Fibroblast of lung (primary cell): Measurements from ENCODE around the gene OR11A1. TPM values are rescaled to one million over a fixed set of nuclear protein-coding genes. Genes with fewer than 3 reads are reported as not detected.

ENCODE experiments used
- DNase-seq, 2 donors: peaks; one replicate each; pipeline versions ENCODE4 v3.0.0 to v3.0.0-alpha.2; 2010; ENCODE audit warnings: low read depth in 2 of 2
- H2AFZ ChIP-seq: 2 replicates; pipeline ENCODE4 v1.5.1; 2012; ENCODE audit warnings: low read length, control low read depth, inconsistent platforms
- H3K27ac ChIP-seq: 2 replicates; pipeline ENCODE4 v1.5.1; 2011; ENCODE audit warnings: low read length, control low read depth; ENCODE audit not compliant: insufficient read depth
- H3K27me3 ChIP-seq: 2 replicates; pipeline ENCODE4 v1.5.1; 2011; ENCODE audit warnings: mild to moderate bottlenecking, low read length; ENCODE audit not compliant: control insufficient read depth, insufficient read depth
- H3K36me3 ChIP-seq: 2 replicates; pipeline ENCODE4 v1.5.1; 2011; ENCODE audit warnings: low read length; ENCODE audit not compliant: control insufficient read depth, insufficient read depth
- H3K4me1 ChIP-seq: 2 replicates; pipeline ENCODE4 v1.5.1; 2011; ENCODE audit warnings: low read length; ENCODE audit not compliant: control insufficient read depth, insufficient read depth; ENCODE audit errors: extremely low read depth
- H3K4me2 ChIP-seq: 2 replicates; pipeline ENCODE4 v1.5.1; 2011; ENCODE audit warnings: low read length, control low read depth; ENCODE audit not compliant: insufficient read depth; ENCODE audit errors: extremely low read depth
- H3K4me3 ChIP-seq, 4 experiments: fragments of 200-600 bp in 1 of 4; sonication (generic) in 1 of 4; replicated peaks in 1 of 4; 2 replicates each; pipeline ENCODE4 v1.5.1; 2011 to 2016; ENCODE audit warnings: low read length in 4 of 4, low read depth in 3 of 4, mild to moderate bottlenecking in 3 of 4, control low read depth in 2 of 4, inconsistent platforms in 1 of 4, mixed read lengths in 1 of 4; ENCODE audit not compliant: insufficient read depth in 1 of 4; ENCODE audit errors: control extremely low read depth in 1 of 4
- H3K79me2 ChIP-seq: 2 replicates; pipeline ENCODE4 v1.5.1; 2012; ENCODE audit warnings: mild to moderate bottlenecking, low read length, inconsistent platforms; ENCODE audit not compliant: control insufficient read depth, insufficient read depth
- H3K9ac ChIP-seq: 2 replicates; pipeline ENCODE4 v1.5.1; 2011; ENCODE audit warnings: mild to moderate bottlenecking, low read length, control low read depth; ENCODE audit not compliant: insufficient read depth
- H3K9me3 ChIP-seq: 2 replicates; pipeline ENCODE4 v1.5.1; 2012; ENCODE audit warnings: low read depth, low read length; ENCODE audit not compliant: control insufficient read depth, insufficient read depth
- H4K20me1 ChIP-seq: 2 replicates; pipeline ENCODE4 v1.5.1; 2011; ENCODE audit warnings: low read length; ENCODE audit not compliant: control insufficient read depth, insufficient read depth; ENCODE audit errors: extremely low read depth
- EZH2 ChIP-seq: IDR thresholded peaks from 2 replicates; pipeline ENCODE4 v1.5.1; 2012; ENCODE audit warnings: low read length, control low read depth, mild to moderate bottlenecking; ENCODE audit errors: missing control alignments
- polyA plus RNA-seq, 2 donors: library from polyadenylated mRNA; depleted of rRNA in 1 of 2; stranded (reverse) in 1 of 2; unstranded in 1 of 2; fragments of >200 nt; gene quantifications; 2 replicates each; pipeline ENCODE4 v1.2.1, GENCODE V29; 2011 to 2012; ENCODE audit warnings: missing spikeins in 1 of 2
- total RNA-seq: library from RNA; depleted of rRNA; stranded (reverse); fragments of >200 nt; gene quantifications from 2 replicates; pipeline ENCODE4 v1.2.1, GENCODE V29; 2014
- TF ChIP-seq, protein P1 (sequence below), 2 donors: IDR thresholded peaks in 1 of 2; conservative IDR thresholded peaks in 1 of 2; 1 replicate in 1 of 2; 2 replicates in 1 of 2; pipeline ENCODE4 v1.5.1; 2011 to 2012; ENCODE audit warnings: low read length in 2 of 2, control low read depth in 1 of 2, inconsistent platforms in 1 of 2, low read depth in 1 of 2, mild to moderate bottlenecking in 1 of 2

The OR11A1 gene
- total and polyA plus RNA-seq, 2 donors (not counting 1 experiment from before 2014, with no cell fraction given), result not detected

DNA sequence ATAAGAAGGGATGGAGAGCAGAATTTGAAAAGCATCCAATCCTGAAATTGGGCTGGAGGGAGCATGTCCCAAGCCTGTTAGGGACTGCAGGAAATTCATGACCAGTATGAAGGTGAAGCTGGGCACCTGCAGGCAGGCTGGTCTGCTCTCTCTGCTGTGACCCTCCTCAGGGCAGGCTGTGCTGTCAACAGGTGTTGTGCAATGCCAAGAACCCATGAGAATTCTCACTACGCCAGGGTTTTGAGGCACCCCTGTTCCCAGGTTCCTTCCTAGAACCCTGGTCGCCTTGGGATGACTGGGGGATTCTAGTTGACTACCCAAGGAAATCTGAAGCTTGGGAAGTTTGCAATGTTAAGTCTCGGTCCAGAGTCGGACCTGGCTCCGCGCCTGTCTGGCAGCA, 44.2 kb upstream of the OR11A1 start:
- H3K9ac ChIP-seq, result no peak overlapping the region
- H3K4me2 ChIP-seq, result no peak overlapping the region
- TF ChIP-seq, protein P1, sequence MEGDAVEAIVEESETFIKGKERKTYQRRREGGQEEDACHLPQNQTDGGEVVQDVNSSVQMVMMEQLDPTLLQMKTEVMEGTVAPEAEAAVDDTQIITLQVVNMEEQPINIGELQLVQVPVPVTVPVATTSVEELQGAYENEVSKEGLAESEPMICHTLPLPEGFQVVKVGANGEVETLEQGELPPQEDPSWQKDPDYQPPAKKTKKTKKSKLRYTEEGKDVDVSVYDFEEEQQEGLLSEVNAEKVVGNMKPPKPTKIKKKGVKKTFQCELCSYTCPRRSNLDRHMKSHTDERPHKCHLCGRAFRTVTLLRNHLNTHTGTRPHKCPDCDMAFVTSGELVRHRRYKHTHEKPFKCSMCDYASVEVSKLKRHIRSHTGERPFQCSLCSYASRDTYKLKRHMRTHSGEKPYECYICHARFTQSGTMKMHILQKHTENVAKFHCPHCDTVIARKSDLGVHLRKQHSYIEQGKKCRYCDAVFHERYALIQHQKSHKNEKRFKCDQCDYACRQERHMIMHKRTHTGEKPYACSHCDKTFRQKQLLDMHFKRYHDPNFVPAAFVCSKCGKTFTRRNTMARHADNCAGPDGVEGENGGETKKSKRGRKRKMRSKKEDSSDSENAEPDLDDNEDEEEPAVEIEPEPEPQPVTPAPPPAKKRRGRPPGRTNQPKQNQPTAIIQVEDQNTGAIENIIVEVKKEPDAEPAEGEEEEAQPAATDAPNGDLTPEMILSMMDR (conservative IDR thresholded peaks at IDR 0.05 in 1 of 2, IDR thresholded peaks at IDR 0.05 in 1 of 2; ENCODE audit: low read depth in 1 of 2, low read length in 2 of 2), result no peak
- TF ChIP-seq EZH2, result no peak
- no peaks in the 10 kb centered on the region for H3K4me1 ChIP-seq
- H3K79me2 ChIP-seq, result no peaks in the 10 kb centered on the region
- H4K20me1 ChIP-seq, result no peaks in the 10 kb centered on the region
- no peak for DNase-seq
- no peaks in the 10 kb centered on the region for H3K36me3 ChIP-seq
- H3K27ac ChIP-seq, result no peak overlapping the region
- no peak overlapping the region for H2AFZ ChIP-seq
- H3K9me3 ChIP-seq, result no peaks in the 10 kb centered on the region
- no peaks in the 10 kb centered on the region for H3K27me3 ChIP-seq
- no peak overlapping the region for H3K4me3 ChIP-seq

GRCh38 chr6:29500594-29500993, 43.7 kb upstream of the OR11A1 start:
- H3K9ac ChIP-seq, result no peak overlapping the region
- H3K4me2 ChIP-seq, result no peak overlapping the region
- H3K27ac ChIP-seq, result no peak overlapping the region
- TF ChIP-seq, protein P1 (conservative IDR thresholded peaks at IDR 0.05 in 1 of 2, IDR thresholded peaks at IDR 0.05 in 1 of 2; ENCODE audit: low read depth in 1 of 2, low read length in 2 of 2), result no peak
- TF ChIP-seq EZH2, result no peak
- no peak for DNase-seq
- no peaks in the 10 kb centered on the region for H4K20me1 ChIP-seq
- no peaks in the 10 kb centered on the region for H3K79me2 ChIP-seq
- H3K36me3 ChIP-seq, result no peaks in the 10 kb centered on the region
- H3K9me3 ChIP-seq, result no peaks in the 10 kb centered on the region
- H3K4me3 ChIP-seq, result no peak overlapping the region
- H3K27me3 ChIP-seq, result no peaks in the 10 kb centered on the region
- H2AFZ ChIP-seq, result no peak overlapping the region
- no peaks in the 10 kb centered on the region for H3K4me1 ChIP-seq

- Histone ChIP-seq H2AFZ (no peak overlapping the region), H3K4me2 (no peak overlapping the region), H3K9me3 (no peaks in the 10 kb centered on the region), H4K20me1 (no peaks in the 10 kb centered on the region), H3K9ac (no peak overlapping the region), H3K4me1 (no peaks in the 10 kb centered on the region), H3K36me3 (no peaks in the 10 kb centered on the region), H3K27me3 (no peaks in the 10 kb centered on the region), H3K79me2 (no peaks in the 10 kb centered on the region), H3K27ac (no peak overlapping the region), H3K4me3 (no peak overlapping the region)
- TF ChIP-seq EZH2, result no peak
- TF ChIP-seq, protein P1 (conservative IDR thresholded peaks at IDR 0.05 in 1 of 2, IDR thresholded peaks at IDR 0.05 in 1 of 2; ENCODE audit: low read depth in 1 of 2, low read length in 2 of 2), result no peak
- no peak for DNase-seq
Measured at GRCh38 chr6:29499704-29500103, 42.8 kb upstream of the OR11A1 start.
